IPS-18c (cell line): ENCODE measurements around the gene NAA25.
"Not testable (repeated sequence)": the region's sequence is repeated elsewhere in the genome, so short reads cannot be mapped to it uniquely, and the experiment has no call there.

ENCODE experiments used
- H3K4me3 ChIP-seq: 2 replicates; pipeline ENCODE4 v1.7.0; 2013; ENCODE audit warnings: low read depth, mild to moderate bottlenecking, low read length, moderate library complexity; ENCODE audit not compliant: insufficient read depth
- H3K9me3 ChIP-seq: one replicate; pipeline ENCODE4 v1.6.1; 2013; ENCODE audit warnings: mild to moderate bottlenecking, low read length, moderate library complexity; ENCODE audit not compliant: control insufficient read depth, insufficient read depth

NAA25 gene

GRCh38 chr12:112022241-112023016 lies 86.2 kb downstream of the NAA25 start:
- Histone ChIP-seq H3K9me3 (no peaks in the 10 kb centered on the region), H3K4me3 (no peak overlapping the region)

DNA sequence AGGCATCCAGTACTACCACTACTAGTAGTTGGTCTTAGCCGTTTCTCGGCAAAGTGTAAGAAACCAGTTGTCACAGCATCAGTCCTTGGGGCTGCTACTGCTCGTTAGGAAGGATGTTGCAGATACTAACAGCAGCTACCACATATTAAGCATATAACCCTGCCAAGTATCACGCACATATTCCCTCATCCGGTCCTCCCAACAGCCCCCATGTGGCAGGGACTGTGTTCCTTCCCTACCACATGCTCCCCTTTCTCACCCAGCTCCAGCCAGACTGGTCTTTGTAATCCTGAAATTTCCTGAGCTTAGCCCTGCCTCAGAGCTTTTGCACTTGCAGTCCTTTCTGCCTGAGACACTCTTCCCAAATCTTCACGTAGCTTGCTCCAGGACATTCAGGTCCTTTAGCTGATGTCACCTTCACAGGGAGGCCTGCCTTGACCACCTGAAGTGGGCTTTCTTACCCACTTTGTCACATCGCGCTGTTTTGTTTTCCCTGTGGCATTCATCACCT lies 87.6 kb downstream of the NAA25 start:
- Histone ChIP-seq H3K4me3 (no peak overlapping the region), H3K9me3 (no peaks in the 10 kb centered on the region)

- Histone ChIP-seq H3K9me3 (peaks cover 3% of the 10 kb centered on the region), H3K4me3 (no peak overlapping the region)
Observed at GRCh38 chr12:112018571-112019237, 89.9 kb downstream of the NAA25 start.

- Histone ChIP-seq H3K9me3 (peaks cover 3% of the 10 kb centered on the region), H3K4me3 (no peak overlapping the region)
Observed at GRCh38 chr12:112017041-112017440, 91.5 kb downstream of the NAA25 start.

GRCh38 chr12:112015938-112016337 lies 92.6 kb downstream of the NAA25 start:
- Histone ChIP-seq H3K9me3 (peaks cover 3% of the 10 kb centered on the region), H3K4me3 (no peak overlapping the region)

- Histone ChIP-seq H3K9me3 (peaks cover 3% of the 10 kb centered on the region), H3K4me3 (peak overlapping the region; percentile 97)
Observed at GRCh38 chr12:112013601-112014402, 94.8 kb downstream of the NAA25 start.

- Histone ChIP-seq H3K9me3 (peaks cover 3% of the 10 kb centered on the region), H3K4me3 (peak within 1 kb of the TSS; percentile 97)
Observed at GRCh38 chr12:112012775-112013600, 95.6 kb downstream of the NAA25 start, which contains the start of the genes ERP29 and TMEM116. Gene ERP29 (plus strand): TSS chr12:112013426. CDS start chr12:112013466, 40 bp downstream. Gene TMEM116 (minus strand): TSS chr12:112013165. CDS start chr12:112005270, 7,895 bp downstream.

GRCh38 chr12:112011685-112012084 lies 96.9 kb downstream of the NAA25 start:
- Histone ChIP-seq H3K9me3 (peaks cover 3% of the 10 kb centered on the region), H3K4me3 (peak overlapping the region; percentile 60)

DNA sequence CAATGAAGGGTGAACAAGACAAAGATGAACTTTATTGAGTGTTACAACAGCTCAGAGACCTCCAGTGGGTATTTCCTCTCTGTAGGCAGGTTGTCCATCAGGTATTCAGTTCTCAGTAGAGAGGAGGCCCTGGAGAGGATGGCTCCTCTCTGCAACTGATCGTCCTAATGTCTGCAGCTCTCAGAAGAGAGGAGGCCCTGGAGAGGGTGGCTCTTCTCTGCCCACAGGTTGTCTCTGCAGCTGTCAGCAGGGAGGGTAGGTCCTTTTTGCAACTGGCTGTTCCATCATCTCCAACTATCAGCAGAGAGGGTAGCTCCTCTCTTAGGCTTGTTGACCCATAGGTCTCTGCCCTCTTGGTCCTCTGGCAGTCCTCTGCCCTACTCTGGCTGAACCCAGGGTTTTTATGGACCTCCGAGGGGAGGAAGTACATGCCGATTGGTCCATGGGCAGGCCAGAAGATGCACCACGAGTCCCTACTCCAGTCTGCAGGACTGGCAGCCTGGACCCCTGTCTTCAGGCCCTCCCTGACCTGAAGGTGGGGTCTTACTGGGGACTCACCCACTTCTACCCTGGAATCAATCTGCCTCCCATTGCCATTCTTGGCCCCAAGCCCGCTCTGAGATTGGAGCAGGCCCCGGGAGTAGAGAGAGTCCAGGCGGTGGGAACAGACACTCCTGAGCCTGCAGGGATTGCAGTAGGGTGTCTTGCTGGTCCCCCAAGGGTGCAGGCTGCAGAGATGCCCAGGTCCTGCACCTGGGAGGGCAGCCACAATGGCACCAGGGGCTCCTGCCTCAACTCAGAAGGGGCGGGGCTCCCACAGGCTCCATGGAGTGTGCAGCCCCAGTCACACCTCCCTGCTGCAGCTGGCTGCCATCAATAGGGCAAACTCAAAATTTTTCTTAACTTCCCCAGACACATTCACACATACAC lies 97.9 kb downstream of the NAA25 start:
- Histone ChIP-seq H3K4me3 (no peak overlapping the region), H3K9me3 (peaks cover 2% of the 10 kb centered on the region)

GRCh38 chr12:112009596-112009995 lies 99.0 kb downstream of the NAA25 start:
- not testable (repeated sequence) for H3K4me3 ChIP-seq, H3K9me3 ChIP-seq

- H3K4me3 ChIP-seq: no peak overlapping the region
- H3K9me3 ChIP-seq: no peaks in the 10 kb centered on the region
Observed at GRCh38 chr12:112008918-112009317, 99.7 kb downstream of the NAA25 start.

GRCh38 chr12:112007945-112008344 lies 100.6 kb downstream of the NAA25 start:
- no peak overlapping the region for H3K4me3 ChIP-seq
- H3K9me3 ChIP-seq: no peaks in the 10 kb centered on the region

DNA sequence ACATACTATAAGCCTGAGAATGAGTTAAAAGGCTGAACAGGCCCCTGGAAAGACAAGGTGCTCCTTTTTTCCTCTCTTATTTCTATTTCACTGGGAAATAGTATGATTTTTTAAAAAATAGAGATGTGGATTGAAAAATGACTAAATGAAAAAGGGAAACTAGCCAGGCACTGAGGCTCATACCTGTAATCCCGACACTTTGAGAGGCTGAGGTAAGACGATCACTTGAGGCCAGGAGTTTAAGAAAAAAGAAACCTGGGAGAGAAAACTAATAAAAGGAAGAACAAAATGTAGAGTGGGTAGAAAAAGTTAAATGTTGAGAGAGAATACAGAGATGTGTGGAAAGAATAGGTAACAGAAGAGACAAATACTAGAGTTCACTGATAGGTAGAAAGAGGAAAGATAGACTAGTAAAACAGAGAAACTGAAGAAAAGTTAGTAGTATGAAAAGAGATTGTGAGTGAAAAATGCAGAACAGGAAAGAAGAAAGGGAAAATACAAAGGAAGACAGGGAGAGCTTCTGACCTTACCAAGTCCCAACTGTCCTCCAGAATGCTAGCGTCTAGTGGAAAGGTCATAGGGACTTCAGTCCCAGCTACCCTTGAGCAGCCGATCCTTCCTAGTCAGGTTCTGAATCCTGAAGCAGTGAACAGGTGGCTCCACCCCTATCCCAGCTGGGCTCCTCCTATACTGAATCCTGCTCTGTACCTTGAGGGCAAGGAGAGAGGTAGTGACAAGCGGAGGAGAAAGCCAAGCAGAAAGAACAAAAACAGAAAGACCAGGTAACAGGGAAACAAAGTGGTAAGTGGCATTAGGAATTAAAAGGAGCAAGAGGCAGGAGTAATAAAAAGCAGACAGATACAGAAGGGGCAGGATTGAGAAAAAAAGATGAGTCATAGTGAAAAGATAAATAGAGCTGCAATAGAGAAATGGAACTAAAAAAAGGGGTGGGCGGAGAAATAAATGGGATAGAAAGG lies 102.9 kb downstream of the NAA25 start:
- Histone ChIP-seq H3K4me3 (no peak overlapping the region), H3K9me3 (no peaks in the 10 kb centered on the region)

- no peaks in the 10 kb centered on the region for H3K9me3 ChIP-seq
- no peak overlapping the region for H3K4me3 ChIP-seq
Observed at GRCh38 chr12:112004041-112004440, 104.5 kb downstream of the NAA25 start.

GRCh38 chr12:112001576-112001975 lies 107.0 kb downstream of the NAA25 start:
- H3K9me3 ChIP-seq: no peaks in the 10 kb centered on the region
- no peak overlapping the region for H3K4me3 ChIP-seq
